A549 (cell line): ENCODE measurements around the gene GTF2A2.

Experiments used
- TF ChIP-seq, protein P1 (sequence below): fragments of >200 bp; sonication (Bioruptor Twin); formaldehyde crosslinking; IDR thresholded peaks from 3 replicates; pipeline ENCODE4 v1.5.1; 2016
- TF ChIP-seq, protein P2 (sequence below): fragments of 450-650 bp; IDR thresholded peaks from 2 replicates; pipeline ENCODE4 v1.6.1; 2014; ENCODE audit warnings: antibody characterized with exemption

DNA sequence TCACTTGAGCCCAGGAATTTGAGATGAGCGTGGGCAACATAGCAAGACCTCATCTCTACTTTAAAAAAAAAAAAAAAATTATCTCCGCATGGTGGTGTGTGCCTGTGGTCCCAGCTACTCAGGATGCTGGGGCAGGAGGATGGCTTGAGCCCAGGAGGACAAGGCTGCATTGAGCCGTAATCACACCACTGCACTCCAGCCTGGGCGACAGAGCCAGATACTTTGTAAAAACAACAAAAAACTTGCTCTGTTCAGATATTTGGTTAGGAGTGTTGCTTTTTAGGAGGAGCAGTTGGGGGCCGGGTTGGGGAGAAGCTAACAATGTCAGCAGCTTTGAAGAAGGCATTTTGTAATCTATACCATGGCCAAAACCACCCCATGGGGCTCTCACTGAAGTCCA is 41.7 kb downstream of the GTF2A2 start:
- TF ChIP-seq, protein P1, sequence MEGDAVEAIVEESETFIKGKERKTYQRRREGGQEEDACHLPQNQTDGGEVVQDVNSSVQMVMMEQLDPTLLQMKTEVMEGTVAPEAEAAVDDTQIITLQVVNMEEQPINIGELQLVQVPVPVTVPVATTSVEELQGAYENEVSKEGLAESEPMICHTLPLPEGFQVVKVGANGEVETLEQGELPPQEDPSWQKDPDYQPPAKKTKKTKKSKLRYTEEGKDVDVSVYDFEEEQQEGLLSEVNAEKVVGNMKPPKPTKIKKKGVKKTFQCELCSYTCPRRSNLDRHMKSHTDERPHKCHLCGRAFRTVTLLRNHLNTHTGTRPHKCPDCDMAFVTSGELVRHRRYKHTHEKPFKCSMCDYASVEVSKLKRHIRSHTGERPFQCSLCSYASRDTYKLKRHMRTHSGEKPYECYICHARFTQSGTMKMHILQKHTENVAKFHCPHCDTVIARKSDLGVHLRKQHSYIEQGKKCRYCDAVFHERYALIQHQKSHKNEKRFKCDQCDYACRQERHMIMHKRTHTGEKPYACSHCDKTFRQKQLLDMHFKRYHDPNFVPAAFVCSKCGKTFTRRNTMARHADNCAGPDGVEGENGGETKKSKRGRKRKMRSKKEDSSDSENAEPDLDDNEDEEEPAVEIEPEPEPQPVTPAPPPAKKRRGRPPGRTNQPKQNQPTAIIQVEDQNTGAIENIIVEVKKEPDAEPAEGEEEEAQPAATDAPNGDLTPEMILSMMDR: no peak
- TF ChIP-seq, protein P2, sequence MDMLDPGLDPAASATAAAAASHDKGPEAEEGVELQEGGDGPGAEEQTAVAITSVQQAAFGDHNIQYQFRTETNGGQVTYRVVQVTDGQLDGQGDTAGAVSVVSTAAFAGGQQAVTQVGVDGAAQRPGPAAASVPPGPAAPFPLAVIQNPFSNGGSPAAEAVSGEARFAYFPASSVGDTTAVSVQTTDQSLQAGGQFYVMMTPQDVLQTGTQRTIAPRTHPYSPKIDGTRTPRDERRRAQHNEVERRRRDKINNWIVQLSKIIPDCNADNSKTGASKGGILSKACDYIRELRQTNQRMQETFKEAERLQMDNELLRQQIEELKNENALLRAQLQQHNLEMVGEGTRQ: no peak
